ENCODE data around the gene CRACR2B.

DNA sequence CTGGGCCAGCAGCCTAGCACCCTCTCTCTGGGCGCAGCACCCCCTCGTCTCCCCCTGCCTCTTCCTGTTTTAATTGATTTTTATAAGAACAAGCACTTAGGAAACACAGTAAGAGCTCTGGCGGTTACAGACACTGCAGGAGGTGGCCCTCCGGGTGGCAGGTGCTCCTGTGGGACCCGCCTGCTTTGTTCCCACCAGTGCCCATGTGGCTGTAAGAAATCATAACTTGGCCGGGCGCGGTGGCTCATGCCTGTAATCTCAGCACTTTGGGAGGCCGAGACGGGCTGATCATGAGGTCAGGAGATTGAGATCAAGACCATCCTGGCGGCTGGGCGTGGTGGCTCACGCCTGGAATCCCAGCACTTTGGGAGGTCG is 33.4 kb downstream of the CRACR2B start:
- TF ChIP-seq EZH2 (IDR thresholded peaks at IDR 0.05; ENCODE audit: borderline replicate concordance, low read length), result no peak
- TF ChIP-seq, protein P1, sequence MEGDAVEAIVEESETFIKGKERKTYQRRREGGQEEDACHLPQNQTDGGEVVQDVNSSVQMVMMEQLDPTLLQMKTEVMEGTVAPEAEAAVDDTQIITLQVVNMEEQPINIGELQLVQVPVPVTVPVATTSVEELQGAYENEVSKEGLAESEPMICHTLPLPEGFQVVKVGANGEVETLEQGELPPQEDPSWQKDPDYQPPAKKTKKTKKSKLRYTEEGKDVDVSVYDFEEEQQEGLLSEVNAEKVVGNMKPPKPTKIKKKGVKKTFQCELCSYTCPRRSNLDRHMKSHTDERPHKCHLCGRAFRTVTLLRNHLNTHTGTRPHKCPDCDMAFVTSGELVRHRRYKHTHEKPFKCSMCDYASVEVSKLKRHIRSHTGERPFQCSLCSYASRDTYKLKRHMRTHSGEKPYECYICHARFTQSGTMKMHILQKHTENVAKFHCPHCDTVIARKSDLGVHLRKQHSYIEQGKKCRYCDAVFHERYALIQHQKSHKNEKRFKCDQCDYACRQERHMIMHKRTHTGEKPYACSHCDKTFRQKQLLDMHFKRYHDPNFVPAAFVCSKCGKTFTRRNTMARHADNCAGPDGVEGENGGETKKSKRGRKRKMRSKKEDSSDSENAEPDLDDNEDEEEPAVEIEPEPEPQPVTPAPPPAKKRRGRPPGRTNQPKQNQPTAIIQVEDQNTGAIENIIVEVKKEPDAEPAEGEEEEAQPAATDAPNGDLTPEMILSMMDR (conservative IDR thresholded peaks at IDR 0.05 in 1 of 2, IDR thresholded peaks at IDR 0.05 in 1 of 2; ENCODE audit: extremely low read depth in 1 of 2, insufficient read depth in 1 of 2, low read depth in 1 of 2, low read length in 2 of 2), result no peak

Data from mammary epithelial cell (primary cell).